Measurements from ENCODE around the gene DUOX2.

Gene DUOX2

DNA sequence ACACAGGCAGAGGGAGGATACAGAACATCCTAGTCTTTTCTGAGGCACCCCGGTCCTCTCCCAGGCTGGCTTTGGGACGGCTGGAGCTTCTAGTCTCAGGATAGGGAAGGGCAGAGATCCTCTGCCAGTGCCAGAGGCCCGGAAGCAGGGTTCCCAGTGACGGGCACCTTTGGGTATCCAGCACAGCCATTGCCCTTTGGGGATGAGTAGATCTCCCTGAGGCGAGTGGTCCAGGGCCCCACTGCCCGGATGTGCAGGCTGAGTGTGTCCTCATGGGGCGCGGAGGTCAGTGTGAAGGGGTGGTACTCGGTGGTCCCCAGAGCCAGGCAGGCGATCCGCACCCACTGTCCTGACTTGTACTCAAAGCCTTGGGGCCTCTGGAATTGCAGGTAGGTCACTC, 18.3 kb downstream of the DUOX2 start:
- no peak for TF ChIP-seq YY1 (IDR thresholded peaks at IDR 0.05; ENCODE audit: low read depth)
- no peak for TF ChIP-seq TAF1 (IDR thresholded peaks at IDR 0.05; ENCODE audit: low read depth)
- TF ChIP-seq CEBPB (IDR thresholded peaks at IDR 0.05), result no peak
- TF ChIP-seq, protein P1, sequence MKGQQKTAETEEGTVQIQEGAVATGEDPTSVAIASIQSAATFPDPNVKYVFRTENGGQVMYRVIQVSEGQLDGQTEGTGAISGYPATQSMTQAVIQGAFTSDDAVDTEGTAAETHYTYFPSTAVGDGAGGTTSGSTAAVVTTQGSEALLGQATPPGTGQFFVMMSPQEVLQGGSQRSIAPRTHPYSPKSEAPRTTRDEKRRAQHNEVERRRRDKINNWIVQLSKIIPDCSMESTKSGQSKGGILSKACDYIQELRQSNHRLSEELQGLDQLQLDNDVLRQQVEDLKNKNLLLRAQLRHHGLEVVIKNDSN (IDR thresholded peaks at IDR 0.05), result no peak
- TF ChIP-seq RAD21 (IDR thresholded peaks at IDR 0.05; ENCODE audit: low read depth), result no peak
- TF ChIP-seq, protein P2, sequence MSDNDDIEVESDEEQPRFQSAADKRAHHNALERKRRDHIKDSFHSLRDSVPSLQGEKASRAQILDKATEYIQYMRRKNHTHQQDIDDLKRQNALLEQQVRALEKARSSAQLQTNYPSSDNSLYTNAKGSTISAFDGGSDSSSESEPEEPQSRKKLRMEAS (IDR thresholded peaks at IDR 0.05), result no peak
- TF ChIP-seq, protein P3, sequence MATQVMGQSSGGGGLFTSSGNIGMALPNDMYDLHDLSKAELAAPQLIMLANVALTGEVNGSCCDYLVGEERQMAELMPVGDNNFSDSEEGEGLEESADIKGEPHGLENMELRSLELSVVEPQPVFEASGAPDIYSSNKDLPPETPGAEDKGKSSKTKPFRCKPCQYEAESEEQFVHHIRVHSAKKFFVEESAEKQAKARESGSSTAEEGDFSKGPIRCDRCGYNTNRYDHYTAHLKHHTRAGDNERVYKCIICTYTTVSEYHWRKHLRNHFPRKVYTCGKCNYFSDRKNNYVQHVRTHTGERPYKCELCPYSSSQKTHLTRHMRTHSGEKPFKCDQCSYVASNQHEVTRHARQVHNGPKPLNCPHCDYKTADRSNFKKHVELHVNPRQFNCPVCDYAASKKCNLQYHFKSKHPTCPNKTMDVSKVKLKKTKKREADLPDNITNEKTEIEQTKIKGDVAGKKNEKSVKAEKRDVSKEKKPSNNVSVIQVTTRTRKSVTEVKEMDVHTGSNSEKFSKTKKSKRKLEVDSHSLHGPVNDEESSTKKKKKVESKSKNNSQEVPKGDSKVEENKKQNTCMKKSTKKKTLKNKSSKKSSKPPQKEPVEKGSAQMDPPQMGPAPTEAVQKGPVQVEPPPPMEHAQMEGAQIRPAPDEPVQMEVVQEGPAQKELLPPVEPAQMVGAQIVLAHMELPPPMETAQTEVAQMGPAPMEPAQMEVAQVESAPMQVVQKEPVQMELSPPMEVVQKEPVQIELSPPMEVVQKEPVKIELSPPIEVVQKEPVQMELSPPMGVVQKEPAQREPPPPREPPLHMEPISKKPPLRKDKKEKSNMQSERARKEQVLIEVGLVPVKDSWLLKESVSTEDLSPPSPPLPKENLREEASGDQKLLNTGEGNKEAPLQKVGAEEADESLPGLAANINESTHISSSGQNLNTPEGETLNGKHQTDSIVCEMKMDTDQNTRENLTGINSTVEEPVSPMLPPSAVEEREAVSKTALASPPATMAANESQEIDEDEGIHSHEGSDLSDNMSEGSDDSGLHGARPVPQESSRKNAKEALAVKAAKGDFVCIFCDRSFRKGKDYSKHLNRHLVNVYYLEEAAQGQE (IDR thresholded peaks at IDR 0.05; ENCODE audit: low read depth), result no peak
- no peak for TF ChIP-seq EGR1 (IDR thresholded peaks at IDR 0.05)
- no peak for TF ChIP-seq EP300 (IDR thresholded peaks at IDR 0.05; ENCODE audit: borderline replicate concordance)
- no peak for TF ChIP-seq NFIC (IDR thresholded peaks at IDR 0.05)
- no peak for TF ChIP-seq TCF12 (IDR thresholded peaks at IDR 0.05; ENCODE audit: low read depth)
- no peak for TF ChIP-seq FOXM1 (IDR thresholded peaks at IDR 0.05; ENCODE audit: borderline replicate concordance, low read depth)

DNA sequence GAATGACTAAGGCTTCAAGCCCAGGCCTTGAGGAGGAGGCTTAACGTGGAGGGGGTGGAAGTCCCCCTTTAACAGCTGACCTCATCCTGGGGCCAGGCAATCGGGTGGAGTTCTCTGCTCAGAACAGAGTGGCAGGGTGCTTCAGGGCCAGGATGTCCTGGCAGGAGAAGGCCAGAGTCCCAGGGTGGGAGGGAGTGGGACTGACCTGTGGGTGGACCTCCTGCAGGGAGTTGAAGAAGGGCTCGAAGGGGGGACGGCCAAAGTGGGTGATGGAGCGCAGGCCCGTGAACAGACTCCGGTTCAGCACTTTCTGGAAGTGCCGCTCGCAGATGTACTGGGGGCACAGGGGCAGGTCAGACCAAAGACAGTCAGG, 19.6 kb downstream of the DUOX2 start:
- TF ChIP-seq EP300 (IDR thresholded peaks at IDR 0.05; ENCODE audit: borderline replicate concordance) (no peak), FOXM1 (IDR thresholded peaks at IDR 0.05; ENCODE audit: borderline replicate concordance, low read depth) (no peak), EGR1 (IDR thresholded peaks at IDR 0.05) (no peak), YY1 (IDR thresholded peaks at IDR 0.05; ENCODE audit: low read depth) (no peak), RAD21 (IDR thresholded peaks at IDR 0.05; ENCODE audit: low read depth) (no peak), CREB1 (IDR thresholded peaks at IDR 0.05; ENCODE audit: low read depth) (no peak), TEAD4 (IDR thresholded peaks at IDR 0.05) (no peak), NFIC (IDR thresholded peaks at IDR 0.05) (no peak), ZBTB7A (IDR thresholded peaks at IDR 0.05; ENCODE audit: low read depth) (no peak)

DNA sequence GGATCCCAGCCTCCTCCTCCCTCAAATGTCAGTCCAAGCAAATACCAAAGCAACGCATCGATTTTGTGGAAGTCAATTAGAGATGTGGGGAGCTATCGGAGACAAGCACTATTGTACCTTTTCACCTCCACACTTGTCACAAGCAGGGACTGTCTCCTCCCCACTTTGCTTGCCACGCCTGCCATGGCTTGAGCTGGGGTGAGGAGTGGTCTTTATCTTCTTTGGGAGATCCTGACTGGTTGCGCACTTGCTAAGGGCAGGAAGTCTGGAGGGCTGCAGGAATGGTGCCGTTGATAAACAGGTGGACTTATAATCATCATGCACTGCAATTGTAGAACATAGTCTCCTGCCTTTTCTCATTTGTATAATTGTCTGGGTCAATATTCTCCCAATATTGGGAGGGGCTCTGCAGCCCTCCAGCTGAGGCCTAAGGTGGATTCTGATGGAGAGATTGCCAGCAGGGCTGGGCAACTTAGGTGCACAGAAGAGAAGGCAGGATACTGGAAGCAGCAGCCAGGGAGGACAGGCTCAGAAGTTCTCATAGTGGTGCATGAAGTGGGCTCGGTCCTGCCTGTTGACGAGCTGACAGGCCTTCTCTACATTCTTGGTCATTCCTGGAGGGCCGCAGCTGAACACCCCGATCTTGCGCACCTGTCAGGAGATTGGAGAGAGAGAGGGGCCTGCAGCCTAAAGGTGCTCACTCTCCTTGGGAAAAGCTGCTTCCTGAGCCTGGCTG, 20.2 kb downstream of the DUOX2 start:
- no peak for TF ChIP-seq CEBPB (IDR thresholded peaks at IDR 0.05)
- TF ChIP-seq CREB1 (IDR thresholded peaks at IDR 0.05; ENCODE audit: low read depth), result no peak
- no peak for TF ChIP-seq ZBTB7A (IDR thresholded peaks at IDR 0.05; ENCODE audit: low read depth)
- TF ChIP-seq, protein P2 (IDR thresholded peaks at IDR 0.05), result no peak
- TF ChIP-seq, protein P1 (IDR thresholded peaks at IDR 0.05), result no peak
- no peak for TF ChIP-seq NFIC (IDR thresholded peaks at IDR 0.05)
- no peak for TF ChIP-seq TEAD4 (IDR thresholded peaks at IDR 0.05)
- no peak for TF ChIP-seq EP300 (IDR thresholded peaks at IDR 0.05; ENCODE audit: borderline replicate concordance)
- TF ChIP-seq RAD21 (IDR thresholded peaks at IDR 0.05; ENCODE audit: low read depth), result no peak
- TF ChIP-seq FOXM1 (IDR thresholded peaks at IDR 0.05; ENCODE audit: borderline replicate concordance, low read depth), result no peak
- no peak for TF ChIP-seq TAF1 (IDR thresholded peaks at IDR 0.05; ENCODE audit: low read depth)
- TF ChIP-seq EGR1 (IDR thresholded peaks at IDR 0.05), result no peak
- no peak for TF ChIP-seq TCF12 (IDR thresholded peaks at IDR 0.05; ENCODE audit: low read depth)
- TF ChIP-seq, protein P3 (IDR thresholded peaks at IDR 0.05; ENCODE audit: low read depth), result no peak

DNA sequence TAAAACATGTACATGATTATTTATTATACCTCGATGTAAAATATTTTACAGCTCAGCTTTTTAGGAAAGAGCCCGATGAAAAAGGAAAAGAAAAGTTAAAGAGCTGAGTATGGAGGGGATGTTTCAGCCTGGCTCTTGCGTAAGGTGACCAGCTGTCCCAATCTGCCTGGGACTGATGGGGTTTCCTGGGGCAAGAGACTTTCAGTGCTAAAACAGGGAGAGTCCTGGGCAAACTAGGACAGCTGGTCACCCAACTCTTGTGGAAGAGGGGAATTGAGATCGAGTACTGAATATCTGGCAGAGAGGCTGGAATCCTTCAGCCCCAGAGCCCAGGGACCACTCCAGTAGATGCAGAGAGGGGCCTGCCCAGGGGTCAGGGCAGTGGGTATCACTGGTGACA, 21.0 kb downstream of the DUOX2 start:
- TF ChIP-seq YY1 (IDR thresholded peaks at IDR 0.05; ENCODE audit: low read depth), result no peak
- TF ChIP-seq RAD21 (IDR thresholded peaks at IDR 0.05; ENCODE audit: low read depth), result no peak
- no peak for TF ChIP-seq FOXM1 (IDR thresholded peaks at IDR 0.05; ENCODE audit: borderline replicate concordance, low read depth)
- no peak for TF ChIP-seq NFIC (IDR thresholded peaks at IDR 0.05)
- TF ChIP-seq, protein P3 (IDR thresholded peaks at IDR 0.05; ENCODE audit: low read depth), result no peak
- no peak for TF ChIP-seq TCF12 (IDR thresholded peaks at IDR 0.05; ENCODE audit: low read depth)
- TF ChIP-seq EGR1 (IDR thresholded peaks at IDR 0.05), result no peak
- TF ChIP-seq CREB1 (IDR thresholded peaks at IDR 0.05; ENCODE audit: low read depth), result no peak
- no peak for TF ChIP-seq TEAD4 (IDR thresholded peaks at IDR 0.05)
- TF ChIP-seq, protein P1 (IDR thresholded peaks at IDR 0.05), result no peak
- no peak for TF ChIP-seq EP300 (IDR thresholded peaks at IDR 0.05; ENCODE audit: borderline replicate concordance)
- no peak for TF ChIP-seq TAF1 (IDR thresholded peaks at IDR 0.05; ENCODE audit: low read depth)
- TF ChIP-seq CEBPB (IDR thresholded peaks at IDR 0.05), result no peak
- TF ChIP-seq ZBTB7A (IDR thresholded peaks at IDR 0.05; ENCODE audit: low read depth), result no peak
- TF ChIP-seq, protein P2 (IDR thresholded peaks at IDR 0.05), result no peak
